ENCODE results near the gene HPCA. TPM values are rescaled to one million over a fixed set of nuclear protein-coding genes. Genes with fewer than 3 reads are reported as not detected.

The HPCA gene
- total RNA-seq, 1 experiment from 2014 or later, result 1.2 TPM

GRCh38 chr1:32868085-32868484 lies 18.2 kb upstream of the HPCA start:
- Histone ChIP-seq H3K56ac (ENCODE audit: insufficient read length, low read depth, low read length) (no peak overlapping the region), H3K27me3 (ENCODE audit: insufficient read depth, low read length) (peaks cover 21% of the 10 kb centered on the region; the same call in 1 of the 2 replicates), H2AFZ (ENCODE audit: low read length) (no peak overlapping the region), H3T11ph (ENCODE audit: low read length) (no peak overlapping the region), H4K8ac (replicated peaks; ENCODE audit: insufficient read length, low read depth, low read length) (no peak overlapping the region), H2BK20ac (ENCODE audit: low read depth, low read length, poor library complexity, severe bottlenecking) (no peak overlapping the region), H3K9me3 (ENCODE audit: control insufficient read depth, low read depth, low read length) (no peaks in the 10 kb centered on the region), H2BK5ac (ENCODE audit: insufficient read length, low read length) (no peak overlapping the region), H2BK12ac (ENCODE audit: insufficient read length, low read depth, low read length) (no peak overlapping the region), H2AK5ac (ENCODE audit: insufficient read length, low read length) (no peak overlapping the region), H3K23ac (ENCODE audit: insufficient read length, low read depth, low read length) (no peak overlapping the region), H3K4me1 (ENCODE audit: insufficient read depth, low read length) (0 out of 2 replicates have a peak, but pooled peaks cover 2% of the 10 kb centered on the region), H3K14ac (ENCODE audit: insufficient read depth, low read length) (no peak overlapping the region), H3K9ac (ENCODE audit: extremely low read depth, insufficient read length, low read length) (no peak overlapping the region), H2BK15ac (ENCODE audit: low read depth, low read length) (no peak overlapping the region), H3K4me2 (ENCODE audit: insufficient read depth, insufficient read length, low read length) (no peak overlapping the region), H3K18ac (ENCODE audit: insufficient read length, low read depth, low read length) (no peak overlapping the region), H4K5ac (ENCODE audit: insufficient read length, low read depth, low read length) (no peak overlapping the region), H4K20me1 (ENCODE audit: control insufficient read depth, insufficient read depth, insufficient read length) (no peaks in the 10 kb centered on the region), H3K23me2 (ENCODE audit: insufficient read length, low read depth, low read length, poor library complexity, severe bottlenecking) (peaks cover 4% of the 10 kb centered on the region), H3K27ac (ENCODE audit: insufficient read length, low read depth, low read length) (no peak overlapping the region), H2BK120ac (ENCODE audit: low read depth, low read length, poor library complexity, severe bottlenecking) (no peak overlapping the region), H4K91ac (ENCODE audit: insufficient read length, low read depth, low read length) (no peak overlapping the region), H3K79me2 (ENCODE audit: insufficient read depth, low read length) (no peaks in the 10 kb centered on the region), H3K79me1 (ENCODE audit: insufficient read depth, low read depth, low read length, poor library complexity, severe bottlenecking) (no peaks in the 10 kb centered on the region), H3K4ac (ENCODE audit: low read depth, low read length) (no peak overlapping the region)
- H3K36me3 Mint-ChIP-seq (ENCODE audit: insufficient read depth in 1 of 3, low read depth in 3 of 3), result peaks cover 0 to 16% (median 9%) of the 10 kb centered on the region in 3 experiments
- no peak for TF ChIP-seq CTCF (conservative IDR thresholded peaks at IDR 0.05)
- H3K4me1 Mint-ChIP-seq, result peaks cover 27 to 33% of the 10 kb centered on the region in 2 experiments
- H3K9me3 Mint-ChIP-seq, result no peaks in the 10 kb centered on the region
- H3K4me3 Mint-ChIP-seq, result no peak overlapping the region; a peak in 1 of 5 replicates
- H3K27me3 Mint-ChIP-seq (ENCODE audit: low read depth), result peaks cover 37% of the 10 kb centered on the region
- no peak for DNase-seq
- no CpG with 5 or more reads among the region's 13 CpGs for WGBS (ENCODE audit: extremely low coverage, insufficient read length, low lambda C conversion rate)
- no peak overlapping the region for H3K27ac Mint-ChIP-seq
